Esophagus squamous epithelium (tissue), 5 donors: Measurements from ENCODE around the gene NADSYN1. TPM values are rescaled to one million over a fixed set of nuclear protein-coding genes. Genes with fewer than 3 reads are reported as not detected.

Experiments
- DNase-seq: peaks from one replicate; lab custom pipeline; 2025; lab: John Stamatoyannopoulos, UW
- H3K27ac ChIP-seq, 4 donors: fragments of 200-600 bp; sonication (generic); one replicate each; pipeline ENCODE4 v1.5.1; 2016 to 2019; ENCODE audit warnings: mild to moderate bottlenecking in 1 of 4
- H3K27me3 ChIP-seq, 4 donors: fragments of 200-600 bp; sonication (generic); 1 replicate in 3 of 4; 2 replicates in 1 of 4; pipeline versions ENCODE4 v1.5.1 to v1.6.0; 2017 to 2021; ENCODE audit warnings: antibody characterized with exemption in 1 of 4
- H3K36me3 ChIP-seq, 3 donors: fragments of 200-600 bp; sonication (generic); one replicate each; pipeline ENCODE4 v1.5.1; 2016 to 2019
- H3K4me1 ChIP-seq, 3 donors: fragments of 200-600 bp; sonication (generic); one replicate each; pipeline ENCODE4 v1.5.1; 2017 to 2019
- H3K4me3 ChIP-seq, 4 donors: fragments of 200-600 bp; sonication (generic); 1 replicate in 3 of 4; 2 replicates in 1 of 4; pipeline ENCODE4 v1.5.1; 2016 to 2019; ENCODE audit warnings: mild to moderate bottlenecking in 2 of 4, moderate library complexity in 1 of 4
- H3K9me3 ChIP-seq, 3 donors: fragments of 200-600 bp; sonication (generic); one replicate each; pipeline ENCODE4 v1.5.1; 2016 to 2019
- CTCF ChIP-seq, 6 experiments: fragments of 450-650 bp in 4 of 6; fragments of 200-600 bp in 2 of 6; sonication (generic) in 2 of 6; IDR thresholded peaks; one replicate each; pipeline ENCODE4 v1.5.1; 2016 to 2019; ENCODE audit warnings: antibody characterized with exemption in 6 of 6, mild to moderate bottlenecking in 4 of 6, moderate library complexity in 4 of 6
- POLR2A ChIP-seq, 4 donors: fragments of 450-650 bp; IDR thresholded peaks; one replicate each; pipeline ENCODE4 v1.6.1; 2017; ENCODE audit warnings: antibody characterized with exemption in 4 of 4, mild to moderate bottlenecking in 4 of 4, moderate library complexity in 3 of 4
- WGBS, 2 donors: methylation state at CpG; one replicate each; pipeline ENCODE4 v1.1.5; 2018; 5-methylcytosine and 5-hydroxymethylcytosine counted together
- intact Hi-C: fragments of 100-400 bp; cut with DNase I; formaldehyde crosslinking; loops from one replicate; pipeline ENCODE4 v1.15.0; 2022
- total RNA-seq, 4 donors: library from RNA; depleted of rRNA; stranded (reverse); fragments of >200 nt; gene quantifications; one replicate each; pipeline ENCODE4 v1.1.0, GENCODE V29; 2016
- donor health status: DM: yes; HTN: yes; CAD: no.

Gene NADSYN1
- total RNA-seq, result 10 to 100 TPM; 62.0 to 81.3 (median 71.7) TPM

- Histone ChIP-seq H3K27ac (peak within 1 kb of the TSS; percentile 86 to 92 (median 88)), H3K36me3 (peaks cover 15 to 35% (median 29%) of the 10 kb centered on the region in 3 donors), H3K4me3 (peak within 1 kb of the TSS; percentile 86 to 98 (median 88)), H3K27me3 (no peaks in the 10 kb centered on the region), H3K9me3 (no peaks in the 10 kb centered on the region), H3K4me1 (peaks cover 30 to 78% (median 34%) of the 10 kb centered on the region in 3 donors)
- TF ChIP-seq CTCF (IDR thresholded peaks at IDR 0.05) (no peak), POLR2A (IDR thresholded peaks at IDR 0.05) (peak in 2 of 4 donors; percentile 53 to 79)
- intact Hi-C loops, result no loop called here
- WGBS, 2 donors, result 0 to 7% methylated on average over 19 to 20 of the region's 61 CpGs
- DNase-seq, result peak; percentile 81
Measured at GRCh38 chr11:71453037-71453917, at the start of gene NADSYN1. NADSYN1 (plus strand) TSS chr11:71453203; CDS start chr11:71453297, 94 bp downstream.

DNA sequence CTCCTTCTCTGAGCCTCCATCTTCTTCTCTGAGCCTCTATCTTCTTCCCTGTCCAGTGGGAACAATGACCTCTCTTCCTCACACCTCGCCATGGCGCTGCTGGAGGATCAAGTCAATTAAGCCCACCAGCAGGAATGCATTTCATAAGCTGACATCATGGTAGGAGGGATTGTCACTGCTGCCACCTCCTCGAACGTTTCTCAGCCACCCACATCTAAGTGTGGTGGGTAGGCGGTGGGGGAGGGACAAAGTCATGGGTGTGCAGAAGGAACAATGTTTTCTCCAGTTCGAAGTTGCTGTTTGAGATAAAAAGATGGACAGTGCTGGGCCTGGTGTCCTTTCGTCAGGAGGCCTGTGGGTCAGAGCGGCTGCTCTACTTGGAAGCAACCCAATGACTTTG, 48.8 kb upstream of the NADSYN1 start:
- no peaks in the 10 kb centered on the region for H3K9me3 ChIP-seq
- no peak for DNase-seq
- TF ChIP-seq CTCF (IDR thresholded peaks at IDR 0.05) (no peak), POLR2A (IDR thresholded peaks at IDR 0.05) (no peak)
- no peak overlapping the region for H3K27ac ChIP-seq
- no peaks in the 10 kb centered on the region for H3K36me3 ChIP-seq
- no peak overlapping the region for H3K4me3 ChIP-seq
- 69 to 81% methylated on average over 7 to 8 of the region's 8 CpGs for WGBS, 2 donors
- no peaks in the 10 kb centered on the region for H3K4me1 ChIP-seq
- intact Hi-C loops, result no loop called here
- peaks cover 0 to 22% (median 0%) of the 10 kb centered on the region in 4 donors for H3K27me3 ChIP-seq

DNA sequence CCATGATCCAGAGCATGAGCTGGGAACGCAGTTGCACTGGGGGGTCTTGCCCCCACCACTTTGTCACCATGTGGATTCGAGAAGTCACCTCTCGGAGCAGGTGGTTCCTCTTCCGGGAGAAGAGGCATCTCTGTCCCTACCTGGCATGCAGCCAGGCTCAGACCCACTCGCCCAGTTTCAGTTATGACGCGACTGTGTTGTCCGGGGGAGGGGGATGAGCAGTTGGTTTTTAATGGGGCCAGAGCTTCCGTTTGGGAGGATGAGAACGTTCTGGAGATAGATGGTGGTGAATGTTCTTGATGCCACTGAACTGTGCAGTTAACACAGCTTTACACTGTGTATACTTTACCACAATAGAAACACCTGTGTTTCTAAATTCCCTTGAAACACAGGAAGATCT, 46.3 kb upstream of the NADSYN1 start:
- H3K27me3 ChIP-seq, result peaks cover 0 to 25% (median 0%) of the 10 kb centered on the region in 4 donors
- WGBS, 2 donors, result 52 to 66% methylated on average over 3 to 9 of the region's 10 CpGs
- no peaks in the 10 kb centered on the region for H3K9me3 ChIP-seq
- H3K36me3 ChIP-seq, result no peaks in the 10 kb centered on the region
- no peaks in the 10 kb centered on the region for H3K4me1 ChIP-seq
- no peak overlapping the region for H3K4me3 ChIP-seq
- TF ChIP-seq CTCF (IDR thresholded peaks at IDR 0.05), result no peak
- no peak for TF ChIP-seq POLR2A (IDR thresholded peaks at IDR 0.05)
- DNase-seq, result no peak
- H3K27ac ChIP-seq, result no peak overlapping the region
- intact Hi-C loops, result no loop called here

DNA sequence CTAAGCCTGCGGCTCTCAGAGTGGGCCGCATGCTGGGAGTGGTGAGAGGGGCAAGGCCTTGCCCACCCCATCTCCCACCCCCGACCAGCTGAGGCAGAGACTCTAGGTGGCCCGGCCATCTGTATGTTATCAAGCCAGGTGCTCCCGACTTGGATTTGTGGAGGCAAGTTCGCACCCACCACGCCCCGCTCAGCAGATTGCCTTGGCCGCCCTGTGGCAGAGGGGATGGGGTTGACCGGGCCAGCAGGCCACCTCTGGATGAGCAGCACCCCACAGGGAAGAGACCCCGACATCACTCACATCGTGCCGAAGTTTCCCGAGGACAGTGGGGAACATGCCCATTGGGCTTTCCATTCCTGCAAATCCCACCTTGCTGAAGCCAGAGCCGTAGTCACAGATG, 45.6 kb upstream of the NADSYN1 start:
- H3K4me3 ChIP-seq, result no peak overlapping the region
- DNase-seq, result no peak
- H3K9me3 ChIP-seq, result no peaks in the 10 kb centered on the region
- H3K4me1 ChIP-seq, result no peaks in the 10 kb centered on the region
- no peak overlapping the region for H3K27ac ChIP-seq
- intact Hi-C loops, result no loop called here
- no peaks in the 10 kb centered on the region for H3K36me3 ChIP-seq
- peaks cover 0 to 25% (median 0%) of the 10 kb centered on the region in 4 donors for H3K27me3 ChIP-seq
- 91% methylated on average over 7 of the region's 15 CpGs; no CpG with 5 or more reads in 1 of the 2 donors for WGBS, 2 donors
- TF ChIP-seq POLR2A (IDR thresholded peaks at IDR 0.05) (no peak), CTCF (IDR thresholded peaks at IDR 0.05) (no peak)

DNA sequence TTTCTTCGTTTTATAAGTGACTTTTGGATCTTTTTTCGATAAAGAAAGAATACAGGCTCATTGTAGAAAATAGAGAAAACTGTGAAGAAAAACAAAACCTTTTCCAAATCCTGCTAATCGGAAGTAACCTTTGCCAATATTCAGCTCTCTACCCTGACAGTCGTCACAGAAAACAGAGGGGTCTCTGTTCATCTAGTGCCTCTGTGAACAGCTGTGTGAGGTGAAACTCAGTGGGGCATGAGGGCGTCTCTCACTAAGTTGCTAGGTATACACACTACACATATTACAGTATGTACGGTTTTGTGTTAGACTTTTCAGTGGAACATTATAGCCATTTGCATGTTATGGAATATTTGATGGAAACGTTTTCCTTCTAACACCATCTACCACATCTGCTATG, 44.2 kb upstream of the NADSYN1 start:
- no peak for DNase-seq
- WGBS, 2 donors, result 71 to 74% methylated on average over 7 of the region's 7 CpGs
- intact Hi-C loops, result no loop called here
- Histone ChIP-seq H3K27me3 (peaks cover 0 to 33% (median 0%) of the 10 kb centered on the region in 4 donors), H3K4me3 (no peak overlapping the region), H3K27ac (no peak overlapping the region), H3K9me3 (no peaks in the 10 kb centered on the region), H3K36me3 (no peaks in the 10 kb centered on the region), H3K4me1 (no peaks in the 10 kb centered on the region)
- TF ChIP-seq CTCF (IDR thresholded peaks at IDR 0.05) (no peak), POLR2A (IDR thresholded peaks at IDR 0.05) (no peak)
